Neural cell (in vitro differentiated cells): Measurements from ENCODE around the gene FBXL15. TPM values are rescaled to one million over a fixed set of nuclear protein-coding genes. Genes with fewer than 3 reads are reported as not detected.

Source experiments
- H2AFZ ChIP-seq: fragments of 200-600, 300-800 bp; sonication (generic), shearing (Covaris generic); 2 replicates; pipeline ENCODE4 v1.6.0; 2014; ENCODE audit warnings: low read depth, mild to moderate bottlenecking, antibody characterized with exemption, low read length, moderate library complexity
- H3F3A ChIP-seq: fragments of 200-600 bp; shearing (Covaris generic); 2 replicates; pipeline ENCODE4 v1.6.1; 2016; ENCODE audit warnings: mild to moderate bottlenecking, moderate library complexity, mixed read lengths, antibody characterized with exemption, low read length; ENCODE audit not compliant: insufficient read depth, poor library complexity, severe bottlenecking
- H3K27ac ChIP-seq: fragments of 200-600, 300-800 bp; sonication (generic), shearing (Covaris generic); 2 replicates; pipeline ENCODE4 v1.5.1; 2014; ENCODE audit warnings: mild to moderate bottlenecking, low read length, moderate library complexity
- H3K27me3 ChIP-seq: fragments of 300-800, 200-600 bp; sonication (generic), shearing (Covaris generic); 2 replicates; pipeline ENCODE4 v1.6.0; 2014; ENCODE audit warnings: mild to moderate bottlenecking, low read depth, low read length, moderate library complexity; ENCODE audit not compliant: insufficient read depth
- H3K36me3 ChIP-seq: fragments of 300-800, 200-600 bp; sonication (generic), shearing (Covaris generic); 2 replicates; pipeline ENCODE4 v1.5.1; 2014; ENCODE audit warnings: mild to moderate bottlenecking, antibody characterized with exemption, low read length, moderate library complexity; ENCODE audit not compliant: insufficient read depth
- H3K4me2 ChIP-seq: fragments of 300-800, 200-600 bp; sonication (generic), shearing (Covaris generic); 2 replicates; pipeline ENCODE4 v1.6.0; 2014; ENCODE audit warnings: mild to moderate bottlenecking, low read length
- H3K4me3 ChIP-seq: fragments of 300-800, 200-600 bp; sonication (generic), shearing (Covaris generic); 2 replicates; pipeline ENCODE4 v1.5.1; 2014; ENCODE audit warnings: mild to moderate bottlenecking, low read length, moderate library complexity
- H3K79me2 ChIP-seq: fragments of 200-600 bp; shearing (Covaris generic); replicated peaks from 2 replicates; pipeline ENCODE4 v1.6.0; 2014; ENCODE audit warnings: mild to moderate bottlenecking, low read length, moderate library complexity; ENCODE audit not compliant: insufficient read depth
- H3K9ac ChIP-seq: fragments of 300-800, 200-600 bp; sonication (generic), shearing (Covaris generic); 2 replicates; pipeline ENCODE4 v1.6.1; 2016; ENCODE audit warnings: mild to moderate bottlenecking, low read length, mixed read lengths
- H3K9me2 ChIP-seq: fragments of 200-600 bp; shearing (Covaris generic); 2 replicates; pipeline ENCODE4 v1.6.1; 2016; ENCODE audit warnings: mild to moderate bottlenecking, low read length, mixed read lengths; ENCODE audit not compliant: insufficient read depth
- H3K9me3 ChIP-seq: fragments of 200-600, 300-800 bp; sonication (generic), shearing (Covaris generic); 2 replicates; pipeline ENCODE4 v1.6.1; 2016; ENCODE audit warnings: mild to moderate bottlenecking, mixed run types, low read length, moderate library complexity, mixed read lengths
- H4K20me1 ChIP-seq: fragments of 200-600 bp; shearing (Covaris generic); 2 replicates; pipeline ENCODE4 v1.6.1; 2016; ENCODE audit warnings: mild to moderate bottlenecking, mixed run types; ENCODE audit not compliant: insufficient read depth
- CTCF ChIP-seq: fragments of 450-650 bp; IDR thresholded peaks from 2 replicates; pipeline ENCODE4 v1.5.1; 2014; ENCODE audit warnings: antibody characterized with exemption, mild to moderate bottlenecking, moderate library complexity; ENCODE audit not compliant: poor library complexity, severe bottlenecking
- EP300 ChIP-seq: fragments of 450-650 bp; conservative IDR thresholded peaks from 2 replicates; pipeline ENCODE4 v1.6.1; 2014; ENCODE audit warnings: antibody characterized with exemption, mild to moderate bottlenecking, moderate library complexity; ENCODE audit not compliant: poor library complexity, severe bottlenecking
- EZH2 ChIP-seq: fragments of 200-600, 300-800 bp; shearing (Covaris generic), sonication (generic); IDR thresholded peaks from 2 replicates; pipeline ENCODE4 v1.6.1; 2014; ENCODE audit warnings: antibody characterized with exemption, low read length, borderline replicate concordance, mild to moderate bottlenecking; ENCODE audit not compliant: insufficient read depth, poor library complexity, severe bottlenecking
- MXI1 ChIP-seq: fragments of 450-650 bp; conservative IDR thresholded peaks from 2 replicates; pipeline ENCODE4 v1.6.1; 2014; ENCODE audit warnings: antibody characterized with exemption, mild to moderate bottlenecking; ENCODE audit not compliant: poor library complexity, severe bottlenecking
- POLR2AphosphoS5 ChIP-seq: IDR thresholded peaks from 2 replicates; pipeline ENCODE4 v1.6.1; 2012
- RAD21 ChIP-seq: fragments of 450-650 bp; conservative IDR thresholded peaks from 2 replicates; pipeline ENCODE4 v1.6.1; 2014; ENCODE audit warnings: antibody characterized with exemption, mild to moderate bottlenecking, moderate library complexity
- REST ChIP-seq: IDR thresholded peaks from 2 replicates; pipeline ENCODE4 v1.6.1; 2012; ENCODE audit warnings: borderline replicate concordance
- SMC3 ChIP-seq: fragments of 450-650 bp; conservative IDR thresholded peaks from 2 replicates; pipeline ENCODE4 v1.6.1; 2014; ENCODE audit warnings: antibody characterized with exemption, mild to moderate bottlenecking, moderate library complexity; ENCODE audit not compliant: poor library complexity
- TAF1 ChIP-seq: IDR thresholded peaks from 2 replicates; pipeline ENCODE4 v1.6.1; 2012; ENCODE audit warnings: low read depth
- polyA plus RNA-seq: library from polyadenylated mRNA; depleted of rRNA; stranded (reverse); fragments of >200 nt; gene quantifications from 2 replicates; pipeline ENCODE4 v1.2.3, GENCODE V29; 2014

Gene FBXL15
- polyA plus RNA-seq, 1 donor from 2014 or later = 37.8 TPM

- H3K27me3 ChIP-seq = peaks cover 7% of the 10 kb centered on the region
- no peaks in the 10 kb centered on the region for H3F3A ChIP-seq
- no peak overlapping the region for H2AFZ ChIP-seq
- H3K4me3 ChIP-seq = peak overlapping the region; percentile 77
- TF ChIP-seq EZH2 = no peak
- no peak for TF ChIP-seq EP300
- no peak for TF ChIP-seq REST
- TF ChIP-seq MXI1 = no peak
- no peak for TF ChIP-seq RAD21
- TF ChIP-seq TAF1 = no peak
- TF ChIP-seq POLR2AphosphoS5 = peak; percentile 13
- TF ChIP-seq CTCF = no peak
- H3K9me2 ChIP-seq = no peaks in the 10 kb centered on the region
- H3K27ac ChIP-seq = peak overlapping the region; percentile 62
- peaks cover 8% of the 10 kb centered on the region for H3K79me2 ChIP-seq
- H3K9ac ChIP-seq = peak overlapping the region; percentile 64
- H3K36me3 ChIP-seq = no peaks in the 10 kb centered on the region
- H3K4me2 ChIP-seq = peak overlapping the region; percentile 44
- H4K20me1 ChIP-seq = no peaks in the 10 kb centered on the region
- no peaks in the 10 kb centered on the region for H3K9me3 ChIP-seq
Observed at GRCh38 chr10:102408728-102409603, 11.7 kb upstream of the FBXL15 start.

- peaks cover 8% of the 10 kb centered on the region for H3K79me2 ChIP-seq
- peak overlapping the region; percentile 58 for H3K9ac ChIP-seq
- peak overlapping the region; percentile 62 for H3K27ac ChIP-seq
- peaks cover 7% of the 10 kb centered on the region for H3K27me3 ChIP-seq
- H3K9me3 ChIP-seq = no peaks in the 10 kb centered on the region
- no peaks in the 10 kb centered on the region for H3K9me2 ChIP-seq
- H3K4me3 ChIP-seq = peak overlapping the region; percentile 62
- H2AFZ ChIP-seq = no peak overlapping the region
- peak overlapping the region; percentile 44 for H3K4me2 ChIP-seq
- no peaks in the 10 kb centered on the region for H3K36me3 ChIP-seq
- no peak for TF ChIP-seq EZH2
- TF ChIP-seq POLR2AphosphoS5 = peak; percentile 0
- TF ChIP-seq RAD21 = no peak
- no peak for TF ChIP-seq EP300
- no peak for TF ChIP-seq SMC3
- no peak for TF ChIP-seq REST
- no peaks in the 10 kb centered on the region for H4K20me1 ChIP-seq
- H3F3A ChIP-seq = no peaks in the 10 kb centered on the region
Observed at GRCh38 chr10:102409604-102410428, 10.8 kb upstream of the FBXL15 start.
